Measurements from ENCODE around the gene CCR5AS.

Gene CCR5AS

DNA sequence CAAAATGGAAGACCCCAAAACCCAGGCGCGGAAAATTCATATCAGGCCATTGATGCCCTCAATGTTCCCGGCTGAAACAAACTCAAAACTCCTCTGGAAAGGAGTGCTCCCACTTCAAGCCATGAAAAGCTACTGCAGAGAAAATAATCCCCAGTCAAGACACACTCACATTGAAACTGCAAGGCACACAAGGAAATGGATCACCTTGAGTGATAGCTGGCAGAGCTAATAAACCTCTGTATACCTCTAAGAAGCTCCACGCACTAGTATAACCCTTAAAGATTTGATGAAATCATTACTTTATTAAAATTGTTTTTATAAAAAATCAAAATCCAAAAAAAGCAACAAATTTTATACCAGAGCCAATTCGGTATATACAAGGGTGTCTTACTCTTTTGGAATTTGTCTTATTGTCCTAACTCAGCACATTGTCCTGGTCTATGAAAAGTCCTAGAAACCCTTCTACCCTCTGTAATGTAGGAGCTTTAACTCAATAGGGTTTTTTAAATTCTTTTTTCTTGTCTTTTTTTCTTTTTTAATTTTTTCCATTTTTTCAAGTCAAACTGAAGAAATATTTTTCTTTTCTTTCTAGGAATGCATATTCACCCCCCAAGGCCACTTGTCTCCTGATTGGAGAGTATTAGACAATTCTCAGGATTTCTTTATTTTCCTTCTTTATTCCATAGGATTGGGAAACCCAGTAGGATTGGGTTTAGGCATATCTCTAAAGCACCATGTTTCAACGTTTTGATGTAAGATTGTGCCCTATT, 8.5 kb downstream of the CCR5AS start:
- no peak overlapping the region for H3K27ac ChIP-seq
- H3K4me1 ChIP-seq = no peaks in the 10 kb centered on the region
- H3K36me3 ChIP-seq = no peaks in the 10 kb centered on the region
- DNase-seq (ENCODE audit: low spot score in 2 of 2) = no peak
- TF ChIP-seq POLR2A (IDR thresholded peaks at IDR 0.05) (no peak), POLR2AphosphoS5 (IDR thresholded peaks at IDR 0.05) (no peak), EP300 (IDR thresholded peaks at IDR 0.05) (no peak)
- TF ChIP-seq, protein P1, sequence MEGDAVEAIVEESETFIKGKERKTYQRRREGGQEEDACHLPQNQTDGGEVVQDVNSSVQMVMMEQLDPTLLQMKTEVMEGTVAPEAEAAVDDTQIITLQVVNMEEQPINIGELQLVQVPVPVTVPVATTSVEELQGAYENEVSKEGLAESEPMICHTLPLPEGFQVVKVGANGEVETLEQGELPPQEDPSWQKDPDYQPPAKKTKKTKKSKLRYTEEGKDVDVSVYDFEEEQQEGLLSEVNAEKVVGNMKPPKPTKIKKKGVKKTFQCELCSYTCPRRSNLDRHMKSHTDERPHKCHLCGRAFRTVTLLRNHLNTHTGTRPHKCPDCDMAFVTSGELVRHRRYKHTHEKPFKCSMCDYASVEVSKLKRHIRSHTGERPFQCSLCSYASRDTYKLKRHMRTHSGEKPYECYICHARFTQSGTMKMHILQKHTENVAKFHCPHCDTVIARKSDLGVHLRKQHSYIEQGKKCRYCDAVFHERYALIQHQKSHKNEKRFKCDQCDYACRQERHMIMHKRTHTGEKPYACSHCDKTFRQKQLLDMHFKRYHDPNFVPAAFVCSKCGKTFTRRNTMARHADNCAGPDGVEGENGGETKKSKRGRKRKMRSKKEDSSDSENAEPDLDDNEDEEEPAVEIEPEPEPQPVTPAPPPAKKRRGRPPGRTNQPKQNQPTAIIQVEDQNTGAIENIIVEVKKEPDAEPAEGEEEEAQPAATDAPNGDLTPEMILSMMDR (IDR thresholded peaks at IDR 0.05) = no peak
- 86% methylated on average over 6 of the region's 6 CpGs for WGBS
- H3K27me3 ChIP-seq = no peaks in the 10 kb centered on the region
- no peak overlapping the region for H3K4me3 ChIP-seq
- no peaks in the 10 kb centered on the region for H3K9me3 ChIP-seq

DNA sequence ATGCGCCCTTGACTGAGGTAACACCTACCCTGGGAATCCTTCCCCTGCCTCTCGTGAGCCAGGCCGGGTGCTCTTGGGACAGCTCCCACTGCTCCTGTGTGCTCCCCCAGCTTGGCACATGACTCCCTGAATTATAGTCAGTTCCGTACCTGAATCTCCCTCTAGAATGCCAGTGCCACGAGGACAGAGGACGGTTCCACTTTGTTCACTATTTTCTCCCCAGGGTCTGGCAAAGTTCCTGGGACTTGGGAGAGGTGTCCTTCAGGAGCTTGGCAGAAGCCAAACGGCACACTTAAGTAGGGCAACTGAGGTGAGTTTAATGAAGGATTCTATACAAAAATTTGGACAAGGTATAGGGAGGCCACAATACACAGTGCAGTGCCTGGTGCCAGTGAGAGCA, 9.8 kb downstream of the CCR5AS start:
- no peaks in the 10 kb centered on the region for H3K4me1 ChIP-seq
- WGBS = 53% methylated on average over 7 of the region's 7 CpGs
- TF ChIP-seq EP300 (IDR thresholded peaks at IDR 0.05) (no peak), POLR2A (IDR thresholded peaks at IDR 0.05) (no peak), POLR2AphosphoS5 (IDR thresholded peaks at IDR 0.05) (no peak)
- TF ChIP-seq, protein P1 (IDR thresholded peaks at IDR 0.05) = no peak
- no peaks in the 10 kb centered on the region for H3K27me3 ChIP-seq
- H3K36me3 ChIP-seq = no peaks in the 10 kb centered on the region
- H3K27ac ChIP-seq = no peak overlapping the region
- H3K4me3 ChIP-seq = no peak overlapping the region
- no peaks in the 10 kb centered on the region for H3K9me3 ChIP-seq
- DNase-seq (ENCODE audit: low spot score in 2 of 2) = no peak

GRCh38 chr3:46395766-46396530, 10.9 kb downstream of the CCR5AS start:
- no peak for DNase-seq (ENCODE audit: low spot score in 2 of 2)
- Histone ChIP-seq H3K27ac (no peak overlapping the region), H3K36me3 (no peaks in the 10 kb centered on the region), H3K4me3 (no peak overlapping the region), H3K27me3 (no peaks in the 10 kb centered on the region), H3K9me3 (no peaks in the 10 kb centered on the region), H3K4me1 (no peaks in the 10 kb centered on the region)
- WGBS = 66% methylated on average over 6 of the region's 6 CpGs
- TF ChIP-seq EP300 (IDR thresholded peaks at IDR 0.05) (no peak), POLR2A (IDR thresholded peaks at IDR 0.05) (no peak), POLR2AphosphoS5 (IDR thresholded peaks at IDR 0.05) (no peak)
- TF ChIP-seq, protein P1 (IDR thresholded peaks at IDR 0.05) = no peak

GRCh38 chr3:46395210-46395661, 11.6 kb downstream of the CCR5AS start:
- H3K27me3 ChIP-seq = no peaks in the 10 kb centered on the region
- no peaks in the 10 kb centered on the region for H3K4me1 ChIP-seq
- H3K9me3 ChIP-seq = no peaks in the 10 kb centered on the region
- no peaks in the 10 kb centered on the region for H3K36me3 ChIP-seq
- TF ChIP-seq POLR2AphosphoS5 (IDR thresholded peaks at IDR 0.05) = no peak
- no peak for TF ChIP-seq POLR2A (IDR thresholded peaks at IDR 0.05)
- TF ChIP-seq, protein P1 (IDR thresholded peaks at IDR 0.05) = no peak
- TF ChIP-seq EP300 (IDR thresholded peaks at IDR 0.05) = no peak
- no peak for DNase-seq (ENCODE audit: low spot score in 2 of 2)
- H3K4me3 ChIP-seq = no peak overlapping the region
- 78% methylated on average over 6 of the region's 6 CpGs for WGBS
- no peak overlapping the region for H3K27ac ChIP-seq

Measured in suprapubic skin (tissue), 4 donors.